Activated CD4-positive, alpha-beta memory T cell treated with anti-CD3 and anti-CD28 coated beads, Interleukin-2, amount 10 ng/mL, durations not matched to agents 7 days and 5 days (primary cell): Measurements from ENCODE around the gene KIF5A. TPM values are rescaled to one million over a fixed set of nuclear protein-coding genes. Genes with fewer than 3 reads are reported as not detected.
"Not testable (repeated sequence)": the region's sequence is repeated elsewhere in the genome, so short reads cannot be mapped to it uniquely, and the experiment has no call there.

ENCODE experiments used
- CTCF ChIA-PET: fragments of 350-600 bp; sonication (Branson Sonifier 250); formaldehyde crosslinking; loops from one replicate; lab custom pipeline; 2021; ENCODE audit warnings: antibody characterized with exemption, inconsistent platforms; lab: Charles Lee
- POLR2A ChIA-PET: fragments of 350-600 bp; sonication (Branson Sonifier 250); formaldehyde crosslinking; loops from one replicate; lab custom pipeline; 2021; ENCODE audit warnings: antibody characterized with exemption; lab: Charles Lee
- DNase-seq: peaks from one replicate; pipeline ENCODE4 v3.0.0-alpha.2; 2020
- H3K27ac Mint-ChIP-seq: one replicate; pipeline ENCODE4 v1.8.0; 2021; ENCODE audit warnings: mild to moderate bottlenecking, mixed read lengths
- H3K27me3 Mint-ChIP-seq: one replicate; pipeline ENCODE4 v1.8.0; 2021; ENCODE audit warnings: mixed read lengths
- H3K36me3 Mint-ChIP-seq: one replicate; pipeline ENCODE4 v1.8.0; 2021; ENCODE audit warnings: low read depth, mixed read lengths
- H3K4me1 Mint-ChIP-seq: one replicate; pipeline ENCODE4 v1.8.0; 2021; ENCODE audit warnings: mixed read lengths
- H3K4me3 Mint-ChIP-seq: one replicate; pipeline ENCODE4 v1.8.0; 2021; ENCODE audit warnings: mild to moderate bottlenecking, mixed read lengths
- H3K9me3 Mint-ChIP-seq: one replicate; pipeline ENCODE4 v1.8.0; 2021; ENCODE audit warnings: mixed read lengths
- total RNA-seq, 2 experiments: library from RNA; stranded (reverse); gene quantifications; one replicate each; pipeline ENCODE4 v1.2.3, GENCODE V29; 2021

The KIF5A gene
- total RNA-seq, 2 experiments from 2014 or later: 0.93 to 1.0 TPM

DNA sequence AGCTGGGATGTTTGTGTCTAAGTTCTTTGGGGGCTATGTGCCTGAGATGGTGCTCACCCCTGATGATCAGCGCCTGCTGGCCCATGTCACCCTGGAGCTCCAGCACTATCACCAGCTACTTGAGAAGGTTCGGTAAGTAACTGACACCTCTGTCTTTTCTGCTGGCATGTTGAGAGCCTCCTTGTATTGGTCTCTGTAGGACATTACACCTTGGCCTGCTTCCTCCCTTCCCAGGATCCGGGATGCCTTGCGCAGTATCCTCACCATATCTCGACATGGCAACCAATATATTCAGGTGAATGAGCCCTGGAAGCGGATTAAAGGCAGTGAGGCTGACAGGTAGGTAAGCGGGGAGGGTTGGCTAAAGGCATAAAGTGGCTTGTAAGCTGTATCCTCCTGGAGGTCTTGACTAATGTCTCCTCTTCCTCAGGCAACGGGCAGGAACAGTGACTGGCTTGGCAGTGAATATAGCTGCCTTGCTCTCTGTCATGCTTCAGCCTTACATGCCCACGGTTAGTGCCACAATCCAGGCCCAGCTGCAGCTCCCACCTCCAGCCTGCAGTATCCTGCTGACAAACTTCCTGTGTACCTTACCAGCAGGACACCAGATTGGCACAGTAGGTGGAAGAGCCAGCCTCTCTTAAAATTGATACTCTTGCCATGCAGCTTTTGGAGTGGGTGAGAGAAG, 35.0 kb upstream of the KIF5A start:
- no peak for DNase-seq
- no peak overlapping the region for H3K27ac Mint-ChIP-seq
- no peak overlapping the region for H3K4me3 Mint-ChIP-seq
- H3K4me1 Mint-ChIP-seq: peaks cover 24% of the 10 kb centered on the region
- no peaks in the 10 kb centered on the region for H3K27me3 Mint-ChIP-seq
- ChIA-PET POLR2A (interaction anchor here (0.9 to 2.9 kb wide), 9 partner anchors 9 to 38 kb away, joined by 3 to 11 read pairs (median 4); partner anchors contain the start of gene MARS1), CTCF (interaction anchor here (0.6 kb wide), 1 partner anchor 52 kb away, joined by 3 read pairs; no protein-coding TSS in a partner anchor)
- H3K36me3 Mint-ChIP-seq: peaks cover 79% of the 10 kb centered on the region
- H3K9me3 Mint-ChIP-seq: no peaks in the 10 kb centered on the region

DNA sequence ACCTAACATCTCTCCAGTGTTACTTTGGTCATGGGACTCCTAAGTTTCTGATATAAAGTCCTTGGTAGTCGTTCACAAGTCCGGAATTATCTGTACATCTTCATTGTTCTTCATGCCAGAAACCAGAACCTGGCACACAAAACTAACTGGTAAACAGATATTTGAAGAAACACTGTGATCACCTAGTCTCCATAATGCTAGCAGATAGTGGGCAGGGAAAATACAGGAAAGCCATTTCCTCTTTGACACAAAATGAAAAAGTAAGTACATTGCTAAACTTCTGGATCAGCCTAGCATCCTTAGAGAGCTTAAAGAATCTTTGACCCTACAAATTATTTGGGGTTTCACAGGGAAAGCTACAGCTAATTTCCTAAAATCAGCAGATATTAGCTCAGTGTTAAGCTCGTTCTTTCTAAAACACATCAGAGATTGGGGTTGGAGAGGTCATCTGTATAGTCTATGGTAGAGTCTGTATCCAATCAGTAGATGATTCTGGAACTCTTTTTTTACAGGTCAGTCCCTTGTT, 34.4 kb upstream of the KIF5A start:
- peaks cover 24% of the 10 kb centered on the region for H3K4me1 Mint-ChIP-seq
- POLR2A ChIA-PET: interaction anchor here (1.1 to 2.9 kb wide), 8 partner anchors 8 to 39 kb away, joined by 3 to 11 read pairs (median 4); partner anchors contain the start of gene MARS1
- H3K27me3 Mint-ChIP-seq: no peaks in the 10 kb centered on the region
- CTCF ChIA-PET: interaction anchor here (0.8 to 1.3 kb wide), 2 partner anchors 16 to 56 kb away, joined by 3 to 4 read pairs; partner anchors contain the start of gene GLI1
- peaks cover 85% of the 10 kb centered on the region for H3K36me3 Mint-ChIP-seq
- H3K4me3 Mint-ChIP-seq: no peak overlapping the region
- no peak for DNase-seq
- H3K9me3 Mint-ChIP-seq: no peaks in the 10 kb centered on the region
- H3K27ac Mint-ChIP-seq: peak overlapping the region; percentile 11

DNA sequence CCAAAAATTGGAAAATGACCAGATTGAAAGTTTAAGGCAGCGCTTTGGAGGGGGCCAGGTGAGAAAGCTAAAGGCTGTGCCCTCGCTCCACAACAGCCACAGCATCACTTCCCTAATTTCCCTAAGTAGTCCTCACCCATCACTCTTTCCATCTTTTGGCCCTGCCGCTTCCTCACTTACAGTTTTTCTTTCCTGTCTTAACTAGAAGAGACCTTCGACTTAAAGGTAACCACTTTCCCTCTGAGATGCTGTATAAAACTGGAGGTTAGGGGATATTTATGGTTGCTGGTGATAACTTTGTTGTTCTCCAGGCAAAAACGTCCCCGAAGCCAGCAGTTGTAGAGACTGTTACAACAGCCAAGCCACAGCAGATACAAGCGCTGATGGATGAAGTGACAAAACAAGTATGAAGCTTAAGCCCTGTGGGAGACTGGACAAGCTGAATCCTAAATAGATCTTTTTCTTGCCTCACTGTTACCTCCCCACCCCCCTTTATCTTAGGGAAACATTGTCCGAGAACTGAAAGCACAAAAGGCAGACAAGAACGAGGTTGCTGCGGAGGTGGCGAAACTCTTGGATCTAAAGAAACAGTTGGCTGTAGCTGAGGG, 33.8 kb upstream of the KIF5A start:
- Mint-ChIP-seq H3K36me3 (peaks cover 82% of the 10 kb centered on the region), H3K27ac (no peak overlapping the region), H3K9me3 (no peaks in the 10 kb centered on the region), H3K4me1 (peaks cover 27% of the 10 kb centered on the region), H3K4me3 (no peak overlapping the region), H3K27me3 (no peaks in the 10 kb centered on the region)
- ChIA-PET POLR2A (interaction anchor here (1.2 to 2.9 kb wide), 3 partner anchors 10 to 39 kb away, joined by 3 to 11 read pairs (median 4); no protein-coding TSS in a partner anchor), CTCF (interaction anchor here (0.8 to 1.7 kb wide), 3 partner anchors 16 to 57 kb away, joined by 3 to 7 read pairs (median 4); partner anchors contain the start of gene GLI1)
- DNase-seq: no peak

DNA sequence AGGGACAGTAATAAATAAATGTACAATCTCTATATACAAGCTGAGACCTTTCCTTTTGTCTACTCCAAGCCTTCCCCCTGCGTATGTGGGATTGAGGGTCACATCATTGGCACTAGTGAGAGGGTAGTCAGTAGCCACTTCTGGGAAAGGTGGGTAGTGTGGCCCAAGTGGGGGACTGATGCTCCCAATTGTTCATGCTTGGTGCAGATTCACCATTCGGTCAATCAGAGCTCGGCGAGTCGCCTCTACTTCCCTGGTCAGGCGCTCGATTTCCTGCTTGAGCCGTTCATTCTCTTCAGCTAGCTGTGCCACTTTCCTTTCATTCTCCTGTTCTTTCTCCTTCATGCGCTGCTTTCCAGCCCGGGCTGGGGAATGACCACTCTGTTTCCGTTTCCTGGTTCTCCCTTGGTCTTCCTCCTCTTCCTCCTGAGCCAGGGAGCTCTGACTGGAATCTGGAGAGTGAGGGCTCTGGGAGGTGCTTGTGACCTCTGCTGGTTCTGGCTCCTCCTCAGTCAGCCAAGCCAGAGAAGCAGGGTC, 33.2 kb upstream of the KIF5A start:
- peaks cover 33% of the 10 kb centered on the region for H3K4me1 Mint-ChIP-seq
- peak overlapping the region; percentile 28 for H3K27ac Mint-ChIP-seq
- H3K4me3 Mint-ChIP-seq: no peak overlapping the region
- peaks cover 77% of the 10 kb centered on the region for H3K36me3 Mint-ChIP-seq
- no peaks in the 10 kb centered on the region for H3K9me3 Mint-ChIP-seq
- ChIA-PET CTCF (interaction anchor here (0.8 to 1.7 kb wide), 3 partner anchors 17 to 58 kb away, joined by 3 to 7 read pairs (median 4); partner anchors contain the start of gene GLI1), POLR2A (interaction anchor here (0.7 to 4.5 kb wide), 4 partner anchors 11 to 40 kb away, joined by 3 to 24 read pairs (median 7); partner anchors contain the start of genes ARHGAP9 and MARS1)
- H3K27me3 Mint-ChIP-seq: no peaks in the 10 kb centered on the region
- DNase-seq: no peak

DNA sequence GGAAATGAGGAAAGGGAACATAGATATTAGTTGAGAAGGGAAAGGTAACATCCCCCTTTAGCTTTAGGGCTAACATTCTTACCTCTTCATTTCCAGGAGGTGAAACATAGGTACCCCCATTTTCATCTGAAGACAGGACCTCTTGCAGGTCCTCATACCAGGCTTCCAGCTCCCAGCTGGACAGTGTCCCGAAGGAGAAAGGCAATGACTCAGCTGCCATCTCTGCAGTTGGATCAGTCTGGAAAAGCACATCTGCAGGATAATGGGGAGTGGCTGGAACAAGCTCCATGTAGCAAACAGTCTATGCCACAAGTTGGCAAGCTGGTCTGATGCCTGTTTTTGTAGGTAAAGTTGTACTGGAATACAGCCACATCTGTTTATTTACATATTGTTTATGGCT, 32.7 kb upstream of the KIF5A start:
- no peak overlapping the region for H3K4me3 Mint-ChIP-seq

DNA sequence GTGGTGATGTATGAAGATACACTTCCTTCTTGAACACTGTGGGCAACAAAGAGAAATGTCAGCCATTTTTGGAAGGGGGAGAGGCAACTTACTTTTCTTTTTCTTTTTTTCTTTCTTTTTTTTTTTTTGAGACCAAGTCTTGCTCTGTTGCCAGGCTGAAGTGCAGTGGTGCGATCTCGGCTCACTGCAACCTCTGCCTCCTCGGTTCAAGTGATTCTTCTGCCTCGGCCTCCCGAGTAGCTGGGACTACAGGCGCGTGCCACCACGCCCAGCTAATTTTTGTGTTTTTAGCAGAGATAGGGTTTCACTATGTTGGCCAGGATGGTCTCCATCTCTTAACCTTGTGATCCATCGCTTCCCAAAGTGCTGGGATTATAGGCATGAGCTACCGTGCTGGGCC, 32.1 kb upstream of the KIF5A start:
- not testable (repeated sequence) for DNase-seq, H3K27me3 Mint-ChIP-seq, H3K9me3 Mint-ChIP-seq, H3K4me3 Mint-ChIP-seq
- H3K27ac Mint-ChIP-seq: peak overlapping the region; percentile 36
- peaks cover 69% of the 10 kb centered on the region for H3K36me3 Mint-ChIP-seq
- POLR2A ChIA-PET: interaction anchor here (0.8 to 4.5 kb wide), 5 partner anchors 15 to 57 kb away, joined by 3 to 30 read pairs (median 3); partner anchors contain the start of genes ARHGAP9 and MARS1
- peaks cover 40% of the 10 kb centered on the region for H3K4me1 Mint-ChIP-seq
- CTCF ChIA-PET: interaction anchor here (0.9 to 1.7 kb wide), 2 partner anchors 27 to 41 kb away, joined by 3 to 7 read pairs; no protein-coding TSS in a partner anchor

More for the DNA sequence above, 32.7 kb upstream of the KIF5A start:
- no peak for DNase-seq
- Mint-ChIP-seq H3K9me3 (no peaks in the 10 kb centered on the region), H3K4me1 (peaks cover 38% of the 10 kb centered on the region), H3K27ac (peak overlapping the region; percentile 36), H3K27me3 (no peaks in the 10 kb centered on the region), H3K36me3 (peaks cover 74% of the 10 kb centered on the region)
- ChIA-PET POLR2A (interaction anchor here (0.7 to 4.5 kb wide), 4 partner anchors 29 to 56 kb away, joined by 3 to 24 read pairs (median 7); partner anchors contain the start of genes ARHGAP9 and MARS1), CTCF (interaction anchor here (1.7 kb wide), 1 partner anchor 40 kb away, joined by 7 read pairs; no protein-coding TSS in a partner anchor)

DNA sequence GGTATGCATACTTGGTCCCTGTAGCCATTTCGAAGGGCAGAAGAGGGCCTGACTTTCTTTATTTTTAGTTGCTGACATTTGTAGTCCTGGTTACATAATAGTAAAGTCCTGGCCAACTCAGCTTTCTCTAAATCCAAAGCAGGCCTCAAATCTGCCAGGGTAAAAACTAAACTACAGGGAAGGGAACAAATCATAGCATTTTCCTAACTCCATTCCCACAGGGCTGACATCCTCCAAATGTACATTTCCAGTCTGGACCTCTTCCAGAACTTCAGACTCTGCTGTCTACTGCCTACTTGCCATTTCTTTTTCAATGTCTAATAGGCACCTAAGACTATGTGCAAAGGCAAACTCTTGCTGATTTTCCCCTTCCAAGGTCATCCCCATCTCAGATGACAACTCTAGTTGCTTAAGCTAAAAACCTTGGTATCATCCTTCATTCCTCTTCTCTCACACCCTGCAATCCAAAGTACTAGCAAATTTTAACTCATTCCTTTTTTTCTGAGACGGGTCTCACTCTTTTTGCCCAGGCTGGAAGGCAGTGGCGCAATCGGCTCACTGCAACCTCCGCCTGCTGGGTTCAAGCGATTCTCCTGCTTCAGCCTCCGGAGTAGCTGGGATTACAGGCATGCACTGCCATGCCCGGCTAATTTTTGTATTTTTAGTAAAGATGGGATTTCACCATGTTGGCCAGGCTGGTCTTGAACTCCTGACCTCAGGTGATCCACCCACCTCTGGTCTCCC, 31.5 kb upstream of the KIF5A start:
- no peaks in the 10 kb centered on the region for H3K27me3 Mint-ChIP-seq
- DNase-seq: no peak
- ChIA-PET CTCF (interaction anchor here (0.9 to 1.5 kb wide), 2 partner anchors 27 to 59 kb away, joined by 3 to 7 read pairs; partner anchors contain the start of gene GLI1), POLR2A (interaction anchor here (0.8 to 4.5 kb wide), 7 partner anchors 15 to 57 kb away, joined by 3 to 30 read pairs (median 3); partner anchors contain the start of genes ARHGAP9 and MARS1)
- H3K4me3 Mint-ChIP-seq: peak overlapping the region; percentile 82
- peak overlapping the region; percentile 100 for H3K27ac Mint-ChIP-seq
- peaks cover 43% of the 10 kb centered on the region for H3K4me1 Mint-ChIP-seq
- peaks cover 62% of the 10 kb centered on the region for H3K36me3 Mint-ChIP-seq
- no peaks in the 10 kb centered on the region for H3K9me3 Mint-ChIP-seq

DNA sequence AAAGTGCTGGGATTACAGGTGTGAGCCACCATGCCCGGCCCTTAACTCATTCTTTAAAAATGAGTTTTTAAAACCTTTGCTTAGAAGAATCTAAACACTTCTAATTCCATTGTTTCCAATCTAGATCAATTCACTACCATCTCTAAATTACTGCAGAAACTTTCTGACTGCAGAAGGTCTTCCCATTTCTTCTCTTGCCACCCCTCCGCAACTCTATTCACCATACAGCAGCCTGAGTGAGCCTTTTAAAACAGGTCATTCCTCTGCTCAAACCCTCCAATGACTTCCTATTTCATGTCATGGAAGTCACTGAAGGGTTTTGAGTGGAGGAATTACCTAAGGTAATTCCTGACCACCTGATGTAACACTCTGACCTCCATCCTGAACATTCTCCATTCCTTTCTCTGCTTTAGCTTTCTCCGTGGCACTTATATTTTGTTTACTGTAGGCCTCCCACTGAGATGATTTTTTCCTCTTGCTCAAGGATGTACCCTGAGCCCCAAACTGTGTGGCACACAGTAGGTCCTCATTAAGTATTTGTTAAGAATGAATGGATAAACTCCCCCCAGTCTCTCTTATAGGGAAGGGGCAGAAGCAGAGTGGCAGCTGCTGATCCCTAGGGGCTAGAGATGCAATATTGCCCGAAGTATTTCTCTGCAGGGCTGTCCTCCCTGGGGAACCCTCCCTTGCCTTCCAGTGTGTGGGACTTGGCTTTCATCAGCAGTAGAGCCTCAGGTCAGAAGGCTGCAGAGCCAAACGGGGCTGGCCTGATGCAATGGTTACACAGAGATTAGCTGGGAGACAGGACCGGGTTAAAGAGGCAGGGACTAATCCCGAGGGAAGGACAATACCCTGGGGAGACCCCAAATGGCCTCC, 30.7 kb upstream of the KIF5A start:
- CTCF ChIA-PET: interaction anchor here (1.5 kb wide), 1 partner anchor 60 kb away, joined by 7 read pairs; the partner anchor contains the start of gene GLI1
- peaks cover 66% of the 10 kb centered on the region for H3K36me3 Mint-ChIP-seq
- H3K9me3 Mint-ChIP-seq: no peaks in the 10 kb centered on the region
- H3K4me3 Mint-ChIP-seq: peak overlapping the region; percentile 82
- peak; percentile 36 for DNase-seq
- no peaks in the 10 kb centered on the region for H3K27me3 Mint-ChIP-seq
- POLR2A ChIA-PET: interaction anchor here (1.3 to 4.5 kb wide), 13 partner anchors 16 to 174 kb away, joined by 3 to 30 read pairs (median 7); partner anchors contain the start of genes ARHGAP9, DCTN2, GLI1 and INHBE
- H3K27ac Mint-ChIP-seq: peak overlapping the region; percentile 100
- peaks cover 51% of the 10 kb centered on the region for H3K4me1 Mint-ChIP-seq

DNA sequence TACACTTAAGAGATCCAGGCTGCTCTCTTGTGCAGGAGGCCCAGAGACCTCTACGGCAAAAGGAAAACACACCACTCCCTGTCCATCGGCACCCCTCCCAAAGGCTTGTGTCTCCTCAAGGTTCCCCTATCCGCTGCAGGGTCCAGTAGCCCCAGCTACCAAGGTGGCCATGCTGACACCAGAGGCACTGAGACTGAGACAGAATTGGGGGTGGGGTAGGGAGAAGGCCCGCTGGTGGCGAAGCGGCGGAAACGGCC, 30.1 kb upstream of the KIF5A start:
- CTCF ChIA-PET: interaction anchor here (1.5 kb wide), 1 partner anchor 61 kb away, joined by 7 read pairs; the partner anchor contains the start of gene GLI1
- peak overlapping the region; percentile 82 for H3K4me3 Mint-ChIP-seq

DNA sequence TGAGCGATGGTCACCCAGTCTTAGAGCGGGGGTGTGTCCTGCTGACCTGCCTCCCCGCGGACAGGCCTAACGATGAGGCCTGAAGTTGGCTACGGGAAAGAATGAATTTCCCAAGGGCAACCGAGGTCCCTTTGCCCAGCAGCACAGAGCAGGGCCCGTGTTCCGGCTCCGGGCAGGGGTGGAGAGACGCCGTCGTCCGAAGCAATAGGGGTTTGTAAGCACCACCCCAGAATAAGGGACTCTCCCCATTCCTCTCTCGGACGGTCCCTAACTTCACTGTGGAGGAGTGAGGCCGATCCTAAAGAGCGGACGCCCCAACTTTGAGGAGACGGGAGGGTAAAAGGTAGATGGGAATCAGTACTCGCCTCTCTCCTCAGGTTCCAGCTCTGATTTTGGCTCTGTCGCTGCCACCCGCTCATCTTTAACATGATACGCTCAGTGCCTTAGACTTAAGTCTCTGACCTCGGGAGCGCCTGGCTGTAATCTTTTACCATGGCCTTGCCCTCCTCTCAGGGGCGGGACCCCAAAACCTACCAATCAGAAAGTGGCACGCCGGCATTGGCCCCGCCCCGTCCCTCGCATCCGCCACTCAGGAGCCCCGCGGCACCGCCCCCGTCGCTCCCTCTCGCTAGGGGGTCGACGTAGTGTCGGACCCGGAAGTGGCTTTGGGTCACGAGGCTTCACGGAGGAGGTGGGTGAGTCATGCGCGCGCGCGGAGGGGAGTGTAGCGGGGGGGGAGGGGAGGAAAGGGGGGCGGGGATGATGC, 29.6 kb upstream of the KIF5A start, which contains the start of gene DDIT3:
Gene DDIT3, minus strand, starts transcription at position 462 of the 766 bp plus-strand sequence. CDS start 3,108 bp downstream, outside the sequence.
- CTCF ChIA-PET: interaction anchor here (0.6 to 1.5 kb wide), 2 partner anchors 61 kb away, joined by 3 to 7 read pairs; partner anchors contain the start of gene GLI1
- H3K4me1 Mint-ChIP-seq: peaks cover 59% of the 10 kb centered on the region
- no peaks in the 10 kb centered on the region for H3K9me3 Mint-ChIP-seq
- DNase-seq: peak; percentile 100
- H3K27me3 Mint-ChIP-seq: no peaks in the 10 kb centered on the region
- H3K36me3 Mint-ChIP-seq: peaks cover 64% of the 10 kb centered on the region
- H3K4me3 Mint-ChIP-seq: peak within 1 kb of the TSS; percentile 82
- POLR2A ChIA-PET: interaction anchor here (0.9 to 4.5 kb wide), 18 partner anchors 8 to 1402 kb away, joined by 3 to 30 read pairs (median 6); partner anchors contain the start of genes ARHGAP9, DCTN2, GLI1 and INHBE
- H3K27ac Mint-ChIP-seq: peak within 1 kb of the TSS; percentile 100

More for the DNA sequence above, 30.1 kb upstream of the KIF5A start:
- H3K27ac Mint-ChIP-seq: peak overlapping the region; percentile 100
- H3K4me1 Mint-ChIP-seq: peaks cover 56% of the 10 kb centered on the region
- peak; percentile 43 for DNase-seq
- POLR2A ChIA-PET: interaction anchor here (1.1 to 4.5 kb wide), 15 partner anchors 8 to 225 kb away, joined by 3 to 30 read pairs (median 7); partner anchors contain the start of genes ARHGAP9, DCTN2, GLI1 and INHBE
- no peaks in the 10 kb centered on the region for H3K9me3 Mint-ChIP-seq
- H3K36me3 Mint-ChIP-seq: peaks cover 64% of the 10 kb centered on the region
- no peaks in the 10 kb centered on the region for H3K27me3 Mint-ChIP-seq
